HepG2 (cell line): ENCODE measurements around the gene TGM1. TPM values are rescaled to one million over a fixed set of nuclear protein-coding genes. Genes with fewer than 3 reads are reported as not detected.

Source experiments
- ATF7-NPFF ChIP-seq: sonication (generic); formaldehyde crosslinking; IDR thresholded peaks from 2 replicates; pipeline ENCODE4 v1.8.1; 2023; ENCODE audit warnings: mild to moderate bottlenecking, low read depth, missing genetic modification reagents, moderate library complexity
- ATRX ChIP-seq: sonication (generic); formaldehyde crosslinking; IDR thresholded peaks from 2 replicates; pipeline ENCODE4 v1.4.0; 2020; ENCODE audit warnings: missing genetic modification reagents, borderline replicate concordance
- CENPX ChIP-seq: sonication (generic); formaldehyde crosslinking; IDR thresholded peaks from 2 replicates; pipeline ENCODE4 v1.9.0; 2021; ENCODE audit warnings: mild to moderate bottlenecking, missing genetic modification reagents, moderate library complexity
- CREM ChIP-seq, 2 experiments: sonication (generic) in 1 of 2; formaldehyde crosslinking in 1 of 2; IDR thresholded peaks; 2 replicates each; pipeline versions ENCODE4 v1.4.0 to v1.6.1; 2016 to 2020; ENCODE audit warnings: antibody characterized with exemption in 1 of 2, mild to moderate bottlenecking in 1 of 2, missing genetic modification reagents in 1 of 2
- HDAC1 ChIP-seq: sonication (generic); formaldehyde crosslinking; IDR thresholded peaks from 2 replicates; pipeline ENCODE4 v1.5.1; 2020; ENCODE audit warnings: mild to moderate bottlenecking, missing genetic modification reagents
- HNRNPUL1 ChIP-seq: fragments of 200-400 bp; formaldehyde crosslinking; IDR thresholded peaks from 2 replicates; pipeline ENCODE4 v1.6.1; 2017; ENCODE audit warnings: low read depth, mild to moderate bottlenecking, low read length, moderate library complexity
- MAFF ChIP-seq: IDR thresholded peaks from 2 replicates; pipeline ENCODE4 v1.6.1; 2011; ENCODE audit warnings: low read depth, low read length, improper control_type of control experiment
- MBD4 ChIP-seq: IDR thresholded peaks from 2 replicates; pipeline ENCODE4 v1.6.1; 2012; ENCODE audit warnings: low read length, inconsistent platforms, borderline replicate concordance
- MEF2D ChIP-seq: sonication (generic); formaldehyde crosslinking; IDR thresholded peaks from 2 replicates; pipeline ENCODE4 v1.5.1; 2020; ENCODE audit warnings: mild to moderate bottlenecking, missing genetic modification reagents
- MTF2 ChIP-seq: sonication (generic); formaldehyde crosslinking; IDR thresholded peaks from 2 replicates; pipeline ENCODE4 v1.5.0; 2020; ENCODE audit warnings: missing genetic modification reagents, borderline replicate concordance
- NFE2L2 ChIP-seq: fragments of 150-350 bp; IDR thresholded peaks from 2 replicates; pipeline ENCODE4 v1.6.1; 2014; ENCODE audit warnings: low read length
- NR1H2 ChIP-seq: sonication (generic); formaldehyde crosslinking; IDR thresholded peaks from 2 replicates; pipeline ENCODE4 v1.8.1; 2022; ENCODE audit warnings: low read depth, missing genetic modification reagents, borderline replicate concordance
- RORA ChIP-seq: sonication (generic); formaldehyde crosslinking; IDR thresholded peaks from 2 replicates; pipeline ENCODE4 v1.5.0; 2020; ENCODE audit warnings: mild to moderate bottlenecking, missing genetic modification reagents, moderate library complexity
- ZBTB8A ChIP-seq: sonication (generic); formaldehyde crosslinking; IDR thresholded peaks from 2 replicates; pipeline ENCODE4 v1.4.0; 2020; ENCODE audit warnings: mild to moderate bottlenecking, low read depth, missing genetic modification reagents, borderline replicate concordance
- ZFX ChIP-seq: sonication (generic); formaldehyde crosslinking; IDR thresholded peaks from 2 replicates; pipeline ENCODE4 v1.4.0; 2020; ENCODE audit warnings: mild to moderate bottlenecking, low read depth, missing genetic modification reagents, moderate library complexity
- ZNF205 ChIP-seq: IDR thresholded peaks from 2 replicates; pipeline ENCODE4 v1.6.1; 2018; ENCODE audit warnings: missing biosample characterization, missing genetic modification reagents
- ZNF224 ChIP-seq: sonication (generic); formaldehyde crosslinking; IDR thresholded peaks from 2 replicates; pipeline ENCODE4 v1.5.0; 2020; ENCODE audit warnings: mild to moderate bottlenecking, missing genetic modification reagents
- ZNF263 ChIP-seq: sonication (generic); formaldehyde crosslinking; IDR thresholded peaks from 2 replicates; pipeline ENCODE4 v1.4.0; 2020; ENCODE audit warnings: missing genetic modification reagents
- ZNF296 ChIP-seq: sonication (generic); formaldehyde crosslinking; conservative IDR thresholded peaks from 2 replicates; pipeline ENCODE4 v1.5.0; 2020; ENCODE audit warnings: mild to moderate bottlenecking, missing genetic modification reagents
- ZNF563 ChIP-seq: sonication (generic); formaldehyde crosslinking; IDR thresholded peaks from 2 replicates; pipeline ENCODE4 v1.8.0; 2022; ENCODE audit warnings: mild to moderate bottlenecking, moderate library complexity, missing genetic modification reagents
- ZNF616 ChIP-seq: sonication (generic); formaldehyde crosslinking; IDR thresholded peaks from 2 replicates; pipeline ENCODE4 v1.5.0; 2020; ENCODE audit warnings: low read depth, mild to moderate bottlenecking, missing genetic modification reagents
- ZNF670 ChIP-seq: sonication (generic); formaldehyde crosslinking; IDR thresholded peaks from 2 replicates; pipeline ENCODE4 v1.8.0; 2022; ENCODE audit warnings: mild to moderate bottlenecking, missing genetic modification reagents, borderline replicate concordance
- ZSCAN12 ChIP-seq: sonication (generic); formaldehyde crosslinking; IDR thresholded peaks from 2 replicates; pipeline ENCODE4 v1.9.0; 2021; ENCODE audit warnings: mild to moderate bottlenecking, missing genetic modification reagents
- polyA plus RNA-seq, 8 experiments: library from polyadenylated mRNA; depleted of rRNA in 3 of 8; stranded (reverse) in 7 of 8; unstranded in 1 of 8; fragments of >200 nt; fragmentation: Illumina TruSeq in 4 of 8; extraction: Trizol in 4 of 8; gene quantifications; 2 replicates each; pipeline versions ENCODE4 v1.2.1 to v1.2.3, GENCODE V29; 2011 to 2016; ENCODE audit warnings: low read depth in 4 of 8, missing spikeins in 1 of 8, mixed read lengths in 1 of 8; ENCODE audit not compliant: insufficient read depth in 1 of 8
- total RNA-seq, 5 experiments: library from RNA; depleted of rRNA; stranded (reverse); fragments of >200 nt; fragmentation: Illumina TruSeq; extraction: Trizol; gene quantifications; 2 replicates each; pipeline ENCODE4 v1.2.3, GENCODE V29; 2016; ENCODE audit warnings: low read depth in 1 of 5
- TF ChIP-seq, protein P1 (sequence below): IDR thresholded peaks from 2 replicates; pipeline ENCODE4 v1.6.1; 2018; ENCODE audit warnings: missing genetic modification reagents, mild to moderate bottlenecking, missing compliant biosample characterization
- TF ChIP-seq, protein P2 (sequence below): sonication (generic); formaldehyde crosslinking; IDR thresholded peaks from 2 replicates; pipeline ENCODE4 v1.5.0; 2020; ENCODE audit warnings: missing genetic modification reagents
- TF ChIP-seq, protein P3 (sequence below): sonication (generic); formaldehyde crosslinking; IDR thresholded peaks from 2 replicates; pipeline ENCODE4 v1.5.0; 2020; ENCODE audit warnings: mild to moderate bottlenecking, missing genetic modification reagents
- TF ChIP-seq, protein P4 (sequence below): IDR thresholded peaks from 2 replicates; pipeline ENCODE4 v1.6.1; 2012; ENCODE audit warnings: inconsistent platforms

TGM1 gene
- total and polyA plus RNA-seq, 2 of the 13 experiments (the other 11 are each of a cell fraction or from before 2014, with no cell fraction given), result 3.2 to 10.6 TPM

DNA sequence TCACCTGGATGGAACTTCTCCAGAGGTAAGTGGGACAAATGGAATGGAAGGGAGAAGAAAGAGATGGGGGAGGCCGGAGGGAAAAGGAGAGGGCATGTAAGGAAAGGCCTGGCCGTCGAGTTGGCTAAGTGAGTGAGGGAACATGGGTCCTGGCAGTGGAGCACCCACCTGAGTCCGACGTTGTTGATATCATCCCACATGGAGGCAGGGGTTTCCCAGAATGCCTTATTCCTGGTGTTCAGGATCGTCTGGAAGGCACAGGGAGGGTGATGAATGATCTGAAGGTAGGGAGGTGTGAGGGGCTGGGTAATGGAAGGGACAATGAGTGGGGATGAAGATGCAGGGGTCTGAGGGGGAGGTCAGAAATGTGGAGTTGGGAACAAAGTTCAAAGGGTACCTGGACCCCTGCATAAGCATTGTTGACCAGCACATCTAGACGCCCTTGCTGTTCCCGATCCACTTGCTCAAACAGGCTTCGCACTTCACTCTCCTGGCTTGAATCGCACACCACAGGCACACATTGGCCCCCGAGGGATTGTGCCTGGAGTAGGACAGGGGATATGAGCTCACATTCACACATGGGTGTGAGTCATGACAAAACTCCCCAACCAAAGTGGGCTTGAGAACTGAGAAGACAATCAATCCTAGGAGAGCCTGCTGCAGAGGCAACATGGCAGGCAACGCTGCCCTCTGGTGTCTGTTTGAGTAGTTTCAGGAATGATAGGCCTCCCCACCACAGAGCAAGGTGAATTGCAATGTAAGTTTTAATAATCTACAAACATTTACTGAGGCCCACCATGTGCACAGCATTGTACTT, 33.6 kb upstream of the TGM1 start (continued):
- TF ChIP-seq ZNF563 (CRISPR knock-in tag), result no peak
- TF ChIP-seq MAFF, result no peak
- TF ChIP-seq ZFX (CRISPR knock-in tag), result peak; percentile 81
- TF ChIP-seq ZNF263 (CRISPR knock-in tag), result no peak
- TF ChIP-seq HNRNPUL1, result no peak
- no peak for TF ChIP-seq ZNF224 (CRISPR knock-in tag)
- no peak for TF ChIP-seq ZBTB8A
- TF ChIP-seq, protein P1, sequence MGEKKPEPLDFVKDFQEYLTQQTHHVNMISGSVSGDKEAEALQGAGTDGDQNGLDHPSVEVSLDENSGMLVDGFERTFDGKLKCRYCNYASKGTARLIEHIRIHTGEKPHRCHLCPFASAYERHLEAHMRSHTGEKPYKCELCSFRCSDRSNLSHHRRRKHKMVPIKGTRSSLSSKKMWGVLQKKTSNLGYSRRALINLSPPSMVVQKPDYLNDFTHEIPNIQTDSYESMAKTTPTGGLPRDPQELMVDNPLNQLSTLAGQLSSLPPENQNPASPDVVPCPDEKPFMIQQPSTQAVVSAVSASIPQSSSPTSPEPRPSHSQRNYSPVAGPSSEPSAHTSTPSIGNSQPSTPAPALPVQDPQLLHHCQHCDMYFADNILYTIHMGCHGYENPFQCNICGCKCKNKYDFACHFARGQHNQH (CRISPR knock-in tag), result peak; percentile 84
- no peak for TF ChIP-seq RORA (CRISPR knock-in tag)
- 0 out of 2 replicates have a peak, but pooled peaks have one; percentile 67 for TF ChIP-seq ATRX (CRISPR knock-in tag)
- TF ChIP-seq, protein P2, sequence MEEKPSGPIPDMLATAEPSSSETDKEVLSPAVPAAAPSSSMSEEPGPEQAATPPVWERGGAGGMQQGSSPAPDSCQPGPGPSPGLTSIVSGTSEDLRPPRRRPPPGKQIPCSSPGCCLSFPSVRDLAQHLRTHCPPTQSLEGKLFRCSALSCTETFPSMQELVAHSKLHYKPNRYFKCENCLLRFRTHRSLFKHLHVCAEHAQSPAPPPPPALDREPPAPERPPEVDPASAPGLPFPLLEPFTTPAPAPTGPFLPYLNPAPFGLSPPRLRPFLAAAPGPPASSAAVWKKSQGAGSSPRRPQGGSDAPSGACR (CRISPR knock-in tag), result no peak
- no peak for TF ChIP-seq NFE2L2
- no peak for TF ChIP-seq NR1H2
- TF ChIP-seq ZNF205, result 0 out of 2 replicates have a peak, but pooled peaks have one; percentile 29
- no peak for TF ChIP-seq CREM (IDR thresholded peaks at IDR 0.05)
- TF ChIP-seq CREM (CRISPR knock-in tag; IDR thresholded peaks at IDR 0.05), result no peak
- TF ChIP-seq CENPX (CRISPR knock-in tag), result no peak
- no peak for TF ChIP-seq ZSCAN12 (CRISPR knock-in tag)
- no peak; the same call in 1 of the 2 replicates for TF ChIP-seq HDAC1 (CRISPR knock-in tag)
- TF ChIP-seq ZNF670 (CRISPR knock-in tag), result no peak
- TF ChIP-seq ZNF296, result no peak
- peak; percentile 74; the same call in 1 of the 2 replicates for TF ChIP-seq ATF7-NPFF (CRISPR knock-in tag)
- no peak for TF ChIP-seq MBD4
- TF ChIP-seq, protein P3, sequence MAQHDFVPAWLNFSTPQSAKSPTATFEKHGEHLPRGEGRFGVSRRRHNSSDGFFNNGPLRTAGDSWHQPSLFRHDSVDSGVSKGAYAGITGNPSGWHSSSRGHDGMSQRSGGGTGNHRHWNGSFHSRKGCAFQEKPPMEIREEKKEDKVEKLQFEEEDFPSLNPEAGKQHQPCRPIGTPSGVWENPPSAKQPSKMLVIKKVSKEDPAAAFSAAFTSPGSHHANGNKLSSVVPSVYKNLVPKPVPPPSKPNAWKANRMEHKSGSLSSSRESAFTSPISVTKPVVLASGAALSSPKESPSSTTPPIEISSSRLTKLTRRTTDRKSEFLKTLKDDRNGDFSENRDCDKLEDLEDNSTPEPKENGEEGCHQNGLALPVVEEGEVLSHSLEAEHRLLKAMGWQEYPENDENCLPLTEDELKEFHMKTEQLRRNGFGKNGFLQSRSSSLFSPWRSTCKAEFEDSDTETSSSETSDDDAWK (CRISPR knock-in tag), result no peak
- no peak for TF ChIP-seq MTF2
- peak; percentile 80 for TF ChIP-seq MEF2D
- TF ChIP-seq ZNF616 (CRISPR knock-in tag), result no peak
- TF ChIP-seq, protein P4, sequence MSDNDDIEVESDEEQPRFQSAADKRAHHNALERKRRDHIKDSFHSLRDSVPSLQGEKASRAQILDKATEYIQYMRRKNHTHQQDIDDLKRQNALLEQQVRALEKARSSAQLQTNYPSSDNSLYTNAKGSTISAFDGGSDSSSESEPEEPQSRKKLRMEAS, result no peak
